Gastroesophageal sphincter (tissue), 3 donors: ENCODE measurements around the gene CENPM.

Experiments
- CTCF ChIP-seq, 4 experiments: fragments of 200-600 bp in 2 of 4; fragments of 450-650 bp in 2 of 4; sonication (generic) in 1 of 4; IDR thresholded peaks; one replicate each; pipeline ENCODE4 v1.5.1; 2017 to 2019; ENCODE audit warnings: antibody characterized with exemption in 4 of 4, mild to moderate bottlenecking in 2 of 4, moderate library complexity in 2 of 4
- EP300 ChIP-seq: sonication (generic); formaldehyde crosslinking; IDR thresholded peaks from one replicate; pipeline ENCODE4 v1.6.1; 2017; ENCODE audit warnings: antibody characterized with exemption, mild to moderate bottlenecking

- TF ChIP-seq CTCF (IDR thresholded peaks at IDR 0.05) (no peak), EP300 (no peak)
Observed at GRCh38 chr22:41995211-41995610, 48.3 kb upstream of the CENPM start.
